ENCODE data around the gene SEH1L.

SEH1L gene

DNA sequence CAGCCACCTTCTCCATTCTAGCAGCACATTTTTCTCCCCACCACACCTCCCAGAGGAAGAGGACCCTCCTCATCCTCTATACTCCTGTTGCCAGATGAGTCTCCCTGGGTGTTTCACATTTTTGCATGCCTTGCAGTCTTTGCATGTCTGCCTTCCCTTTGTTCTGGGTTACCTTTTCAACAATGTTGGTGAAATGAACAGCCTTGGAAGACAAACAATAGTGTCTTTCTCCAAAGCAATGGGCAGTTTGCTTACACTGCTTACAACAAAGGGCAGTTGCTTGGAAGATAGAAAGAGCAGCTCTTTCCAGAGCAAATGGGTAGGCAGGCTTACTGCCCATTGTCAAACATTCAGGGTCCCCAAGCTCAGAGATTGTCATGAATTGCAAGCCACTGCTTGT, 14.5 kb upstream of the SEH1L start:
- Histone ChIP-seq H3K27ac (no peak overlapping the region), H3K4me3 (ENCODE audit: low read depth, low read length) (no peak overlapping the region), H3K36me3 (replicated peaks) (no peaks in the 10 kb centered on the region), H3K27me3 (replicated peaks) (no peaks in the 10 kb centered on the region)
- in situ Hi-C loops (cut with HindIII; ENCODE audit: low pct_ligation_motif_present, low sequenced_read_pairs) = no loop called here
- no peak for DNase-seq
- TF ChIP-seq, protein P1, sequence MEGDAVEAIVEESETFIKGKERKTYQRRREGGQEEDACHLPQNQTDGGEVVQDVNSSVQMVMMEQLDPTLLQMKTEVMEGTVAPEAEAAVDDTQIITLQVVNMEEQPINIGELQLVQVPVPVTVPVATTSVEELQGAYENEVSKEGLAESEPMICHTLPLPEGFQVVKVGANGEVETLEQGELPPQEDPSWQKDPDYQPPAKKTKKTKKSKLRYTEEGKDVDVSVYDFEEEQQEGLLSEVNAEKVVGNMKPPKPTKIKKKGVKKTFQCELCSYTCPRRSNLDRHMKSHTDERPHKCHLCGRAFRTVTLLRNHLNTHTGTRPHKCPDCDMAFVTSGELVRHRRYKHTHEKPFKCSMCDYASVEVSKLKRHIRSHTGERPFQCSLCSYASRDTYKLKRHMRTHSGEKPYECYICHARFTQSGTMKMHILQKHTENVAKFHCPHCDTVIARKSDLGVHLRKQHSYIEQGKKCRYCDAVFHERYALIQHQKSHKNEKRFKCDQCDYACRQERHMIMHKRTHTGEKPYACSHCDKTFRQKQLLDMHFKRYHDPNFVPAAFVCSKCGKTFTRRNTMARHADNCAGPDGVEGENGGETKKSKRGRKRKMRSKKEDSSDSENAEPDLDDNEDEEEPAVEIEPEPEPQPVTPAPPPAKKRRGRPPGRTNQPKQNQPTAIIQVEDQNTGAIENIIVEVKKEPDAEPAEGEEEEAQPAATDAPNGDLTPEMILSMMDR (IDR thresholded peaks at IDR 0.05; ENCODE audit: low read depth, low read length, missing control alignments) = no peak

DNA sequence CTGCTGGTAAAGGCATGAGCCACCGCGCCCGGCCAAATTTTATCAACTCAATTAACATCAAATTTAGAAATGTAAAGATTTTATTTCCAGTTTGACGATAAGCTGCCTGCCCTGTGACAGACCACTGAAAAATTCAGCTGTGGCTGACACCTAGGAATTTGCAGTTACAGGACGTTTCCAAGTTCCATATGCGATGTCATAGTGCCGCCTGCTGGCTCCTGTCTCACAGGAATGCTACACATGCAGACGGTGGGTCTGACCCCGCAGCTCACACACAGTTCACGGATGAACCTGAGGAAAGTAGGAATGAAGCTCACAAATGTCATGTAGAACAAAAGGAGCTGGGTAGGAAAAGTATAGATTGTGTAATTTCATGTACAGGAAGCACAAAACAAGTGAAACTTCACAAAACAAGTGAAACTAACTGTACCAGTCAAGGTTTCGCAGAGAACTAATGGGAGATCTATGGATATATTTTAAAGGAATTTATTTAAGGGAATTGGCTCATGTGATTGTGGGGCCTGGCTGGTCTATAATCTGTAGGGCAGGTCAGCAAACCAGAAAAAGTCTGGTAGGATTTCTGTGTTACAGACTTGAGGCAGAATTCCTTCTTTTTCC, 13.2 kb upstream of the SEH1L start:
- in situ Hi-C loops (cut with HindIII; ENCODE audit: low pct_ligation_motif_present, low sequenced_read_pairs) = no loop called here
- DNase-seq = peak; percentile 84

DNA sequence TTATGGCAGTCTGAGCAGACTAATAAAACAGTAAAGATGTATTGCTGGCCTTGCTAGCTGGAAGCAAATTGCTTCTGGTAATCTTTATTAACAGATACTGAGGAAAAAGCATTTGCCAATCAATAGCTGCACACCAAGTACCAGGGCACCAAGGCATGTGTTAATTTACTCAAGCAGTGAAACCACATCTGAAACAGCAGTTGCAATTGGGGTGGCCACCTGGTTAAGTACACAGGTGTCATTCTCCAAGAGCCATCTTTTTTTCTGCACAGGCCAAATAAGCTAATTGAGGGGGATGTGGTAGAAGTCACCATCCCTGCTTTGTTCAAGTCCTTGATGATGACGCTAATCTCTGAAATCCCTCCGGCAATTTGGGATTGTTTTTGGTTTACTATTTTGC, 8.6 kb upstream of the SEH1L start:
- DNase-seq = no peak
- no peaks in the 10 kb centered on the region for H3K36me3 ChIP-seq (replicated peaks)
- H3K27ac ChIP-seq = no peak overlapping the region
- TF ChIP-seq, protein P1 (IDR thresholded peaks at IDR 0.05; ENCODE audit: low read depth, low read length, missing control alignments) = no peak
- no peaks in the 10 kb centered on the region for H3K27me3 ChIP-seq (replicated peaks)
- H3K4me3 ChIP-seq (ENCODE audit: low read depth, low read length) = no peak overlapping the region
- in situ Hi-C loops (cut with HindIII; ENCODE audit: low pct_ligation_motif_present, low sequenced_read_pairs) = no loop called here

More for the DNA sequence above, 13.2 kb upstream of the SEH1L start:
- Histone ChIP-seq H3K36me3 (replicated peaks) (no peaks in the 10 kb centered on the region), H3K4me3 (ENCODE audit: low read depth, low read length) (no peak overlapping the region), H3K27me3 (replicated peaks) (no peaks in the 10 kb centered on the region), H3K27ac (no peak overlapping the region)
- TF ChIP-seq, protein P1 (IDR thresholded peaks at IDR 0.05; ENCODE audit: low read depth, low read length, missing control alignments) = peak; percentile 98

DNA sequence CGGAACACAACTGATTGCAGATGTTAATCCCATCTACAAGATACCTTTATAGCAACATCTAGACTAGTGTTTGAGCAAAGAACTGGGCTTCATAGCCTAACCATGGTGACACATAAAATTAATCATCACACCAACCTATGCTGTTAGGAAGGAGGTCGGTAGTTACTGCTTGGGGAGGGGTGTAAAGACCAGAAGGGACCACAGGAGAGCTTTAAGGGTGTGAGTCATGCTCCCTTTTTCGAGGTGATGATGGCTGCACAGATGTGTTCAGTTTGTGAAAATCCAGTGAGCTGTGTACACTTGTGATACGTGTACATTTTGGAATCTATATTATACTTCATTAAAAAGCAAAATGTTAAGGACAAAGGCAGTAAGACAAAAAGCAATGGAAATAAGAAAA, 4.6 kb upstream of the SEH1L start:
- TF ChIP-seq, protein P1 (IDR thresholded peaks at IDR 0.05; ENCODE audit: low read depth, low read length, missing control alignments) = no peak
- Histone ChIP-seq H3K4me3 (ENCODE audit: low read depth, low read length) (no peak overlapping the region), H3K27me3 (replicated peaks) (no peaks in the 10 kb centered on the region), H3K27ac (no peak overlapping the region), H3K36me3 (replicated peaks) (no peaks in the 10 kb centered on the region)
- in situ Hi-C loops (cut with HindIII; ENCODE audit: low pct_ligation_motif_present, low sequenced_read_pairs) = no loop called here
- DNase-seq = no peak

DNA sequence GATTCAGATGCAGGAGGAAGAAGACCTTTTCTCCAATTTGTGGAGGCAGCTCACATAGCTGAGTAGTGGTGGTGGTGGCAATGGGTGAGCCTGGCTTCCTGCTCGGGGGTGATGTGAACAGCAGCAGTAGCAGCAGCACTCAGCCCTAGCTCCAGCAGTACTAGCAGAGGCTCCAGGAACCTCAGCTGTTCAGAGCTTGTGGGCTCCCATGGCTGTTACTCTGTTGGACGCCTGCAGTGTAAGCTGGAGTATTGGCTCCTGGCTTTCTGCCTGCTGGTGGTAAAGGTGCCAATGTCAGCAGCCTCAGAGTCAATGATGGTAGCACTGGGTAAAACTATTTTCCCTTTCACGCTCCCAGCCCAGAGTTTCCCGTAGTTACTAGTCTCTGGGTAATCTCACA, 3.1 kb upstream of the SEH1L start:
- H3K4me3 ChIP-seq (ENCODE audit: low read depth, low read length) = no peak overlapping the region
- in situ Hi-C loops (cut with HindIII; ENCODE audit: low pct_ligation_motif_present, low sequenced_read_pairs) = no loop called here
- TF ChIP-seq, protein P1 (IDR thresholded peaks at IDR 0.05; ENCODE audit: low read depth, low read length, missing control alignments) = no peak
- no peaks in the 10 kb centered on the region for H3K36me3 ChIP-seq (replicated peaks)
- H3K27ac ChIP-seq = no peak overlapping the region
- no peaks in the 10 kb centered on the region for H3K27me3 ChIP-seq (replicated peaks)
- DNase-seq = peak; percentile 9
